T-helper 1 cell treated with Interleukin-12 subunit alpha and Interleukin-12 subunit beta and Interleukin-4 antibody, amounts not matched to agents 30 ng/mL and 1 ng/mL, for 36 hours (primary cell): ENCODE data around the gene ABTB2. TPM values are rescaled to one million over a fixed set of nuclear protein-coding genes. Genes with fewer than 3 reads are reported as not detected.

ENCODE experiments used
- intact Hi-C: fragments of 100-400 bp; cut with micrococcal nuclease; formaldehyde crosslinking; loops from one replicate; pipeline ENCODE4 v1.15.1; 2024
- total RNA-seq: library from RNA; stranded (reverse); gene quantifications from 2 replicates; pipeline ENCODE4 v1.2.3, GENCODE V29; 2022

ABTB2 gene
- total RNA-seq, 1 donor from 2014 or later = 8.3 TPM

DNA sequence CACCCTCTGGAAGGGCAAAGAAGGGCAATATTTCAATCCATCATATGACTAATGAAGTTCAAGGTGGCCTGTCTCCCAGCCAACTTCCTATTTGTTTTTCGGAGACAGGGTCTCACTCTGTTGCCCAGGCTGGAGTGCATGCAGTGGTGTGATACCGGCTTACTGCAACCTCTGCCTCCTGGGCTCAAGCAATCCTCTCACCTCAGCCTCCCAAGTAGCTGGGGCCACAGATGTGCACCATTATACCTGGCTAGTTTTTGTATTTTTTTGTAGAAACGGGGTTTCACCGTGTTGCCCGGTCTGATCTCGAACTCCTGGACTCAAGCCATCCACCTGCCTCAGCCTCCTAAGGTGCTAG lies 13.4 kb downstream of the ABTB2 start:
- intact Hi-C loops = no loop called here

DNA sequence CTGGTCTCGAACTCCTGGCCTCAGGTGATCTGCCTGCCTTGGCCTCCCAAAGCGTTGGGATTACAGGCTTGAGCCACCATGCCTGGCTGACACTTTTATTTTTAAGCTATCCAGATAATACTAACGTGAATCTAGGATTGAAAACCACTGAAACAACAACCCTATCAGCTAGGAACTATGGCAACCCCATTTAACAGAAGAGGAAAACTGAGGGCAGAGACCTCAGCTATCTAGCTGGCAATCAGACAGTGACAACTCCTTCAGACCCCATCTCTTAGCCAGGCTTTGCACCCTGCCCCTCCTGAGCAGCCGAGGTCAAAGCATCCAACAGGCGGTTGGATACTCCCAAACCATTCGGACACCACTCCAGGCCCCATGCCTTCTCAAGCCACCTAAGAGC lies 14.1 kb downstream of the ABTB2 start:
- intact Hi-C loops = no loop called here

DNA sequence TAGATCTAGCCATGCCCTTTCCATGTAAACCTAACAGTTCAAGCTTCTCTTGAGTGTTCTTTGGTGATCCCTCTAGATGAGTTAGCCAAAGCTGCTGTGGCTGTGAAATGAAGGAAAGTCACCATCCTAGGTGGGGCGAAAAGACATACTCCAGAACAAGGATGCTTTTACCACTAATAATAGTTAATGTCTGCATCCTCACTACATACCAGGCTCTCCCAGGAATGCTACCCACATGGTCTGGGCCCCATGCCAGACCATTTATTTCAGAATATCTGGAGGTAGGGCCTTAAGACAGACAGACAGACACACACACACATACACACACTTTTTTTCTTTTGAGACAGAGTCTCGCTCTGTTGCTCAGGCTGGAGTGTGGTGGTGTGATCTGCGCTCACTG lies 14.7 kb downstream of the ABTB2 start:
- intact Hi-C loops = no loop called here

DNA sequence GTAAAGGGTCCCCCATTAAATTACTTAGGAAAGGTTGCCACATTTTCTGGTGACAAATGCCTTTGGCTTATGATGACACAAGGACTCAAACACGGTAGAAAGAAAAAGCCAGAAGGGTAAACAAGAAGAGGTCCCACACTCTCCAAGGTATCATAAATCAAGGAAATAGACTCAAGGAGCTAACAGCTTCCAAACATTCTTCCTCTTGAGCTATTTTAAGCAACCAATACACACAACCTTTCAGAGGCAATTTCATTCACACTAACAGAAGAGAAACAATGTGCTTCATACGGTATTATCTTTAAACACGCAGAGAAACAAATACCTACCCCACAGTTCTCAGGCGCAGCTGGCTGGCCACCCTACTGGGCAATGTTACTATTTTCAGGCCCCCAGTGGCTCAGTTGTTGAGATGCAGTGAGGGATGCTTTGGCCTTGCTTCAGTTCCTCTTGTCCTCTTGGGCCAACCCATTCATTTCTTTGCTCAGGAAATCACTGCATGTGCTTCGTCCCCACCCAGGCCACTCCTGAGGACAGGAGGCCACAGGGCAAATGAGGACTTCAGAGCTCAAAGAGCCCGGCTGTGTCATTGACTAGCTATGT lies 15.8 kb downstream of the ABTB2 start:
- intact Hi-C loops = no loop called here

DNA sequence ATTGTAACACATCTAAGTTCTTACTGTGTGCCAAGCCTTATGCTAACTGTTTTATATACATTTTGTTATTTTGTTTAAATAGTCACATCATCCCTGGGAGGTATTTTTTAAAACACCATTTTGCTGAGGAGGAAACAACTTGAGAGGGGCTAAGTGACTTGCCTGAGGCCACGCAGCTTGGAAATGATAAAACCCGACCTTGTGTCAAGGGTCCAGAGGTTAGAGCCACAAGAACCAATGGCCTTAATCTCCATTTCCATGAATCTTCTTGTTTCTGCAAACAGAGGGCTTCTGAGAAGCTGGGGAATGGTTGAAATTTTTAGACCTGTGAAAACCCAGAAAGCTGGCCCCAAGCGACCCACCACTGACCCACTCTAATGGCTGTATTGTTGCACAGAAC lies 16.7 kb downstream of the ABTB2 start:
- intact Hi-C loops = no loop called here

DNA sequence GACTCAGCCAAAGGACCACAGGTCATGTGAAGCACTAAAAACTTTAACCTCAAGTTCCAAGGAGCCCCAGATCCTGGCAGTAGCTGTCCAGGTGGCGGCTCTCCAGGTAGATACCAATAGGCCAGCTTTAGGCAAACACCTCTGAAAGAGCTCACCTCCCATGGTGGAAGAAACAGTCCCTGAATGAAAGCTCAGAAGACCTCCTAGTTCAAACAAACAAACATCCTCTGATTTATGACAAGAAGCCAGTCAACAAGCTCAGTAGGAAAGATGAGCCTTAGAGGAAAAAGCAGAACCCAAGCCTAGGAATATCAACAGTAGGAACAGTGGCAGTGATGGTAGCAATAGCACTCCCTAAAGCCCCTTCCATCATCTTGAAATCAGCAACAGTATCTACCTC lies 17.2 kb downstream of the ABTB2 start:
- intact Hi-C loops = no loop called here

DNA sequence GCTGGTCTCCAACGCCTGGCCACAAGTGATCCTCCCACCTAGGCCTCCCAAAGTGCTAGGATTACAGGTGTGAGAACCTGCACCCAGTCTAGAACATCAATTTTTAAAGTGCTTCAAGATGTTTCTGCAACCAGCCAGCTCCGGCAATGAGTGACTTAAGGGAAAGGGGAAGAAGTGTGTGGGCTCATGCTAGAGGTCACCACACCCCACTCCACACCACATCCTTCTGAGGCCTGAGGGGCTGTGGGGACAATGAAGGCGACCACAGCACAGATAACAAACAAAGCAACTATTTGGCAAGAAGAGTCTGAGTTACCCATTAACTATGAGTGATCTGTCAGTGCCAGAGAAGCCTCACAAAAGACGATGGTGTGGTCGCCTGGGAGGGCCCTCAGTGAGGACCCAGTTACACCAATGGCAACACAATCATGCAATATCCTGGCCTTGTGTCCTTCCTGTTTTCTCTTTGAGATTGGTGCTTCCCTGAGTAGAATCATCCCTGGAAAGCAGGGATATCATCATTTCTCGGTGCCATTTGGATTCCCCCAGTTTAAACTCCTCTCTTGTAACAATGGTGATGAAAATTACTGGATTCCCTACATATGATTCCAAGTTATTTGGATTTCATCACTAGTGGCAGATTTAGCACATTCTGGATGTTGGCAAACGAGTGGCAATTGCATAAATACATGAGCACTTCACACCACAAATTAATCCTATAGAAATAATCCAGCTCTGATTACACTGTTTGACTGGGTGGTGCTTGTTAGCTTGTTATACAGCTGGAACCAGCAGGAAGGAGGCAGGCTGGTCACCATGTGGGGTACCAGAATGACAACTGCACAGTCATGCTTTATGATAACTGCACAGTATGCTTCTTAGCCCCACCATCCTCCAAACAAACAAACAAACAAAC lies 18.4 kb downstream of the ABTB2 start:
- intact Hi-C loops = no loop called here

DNA sequence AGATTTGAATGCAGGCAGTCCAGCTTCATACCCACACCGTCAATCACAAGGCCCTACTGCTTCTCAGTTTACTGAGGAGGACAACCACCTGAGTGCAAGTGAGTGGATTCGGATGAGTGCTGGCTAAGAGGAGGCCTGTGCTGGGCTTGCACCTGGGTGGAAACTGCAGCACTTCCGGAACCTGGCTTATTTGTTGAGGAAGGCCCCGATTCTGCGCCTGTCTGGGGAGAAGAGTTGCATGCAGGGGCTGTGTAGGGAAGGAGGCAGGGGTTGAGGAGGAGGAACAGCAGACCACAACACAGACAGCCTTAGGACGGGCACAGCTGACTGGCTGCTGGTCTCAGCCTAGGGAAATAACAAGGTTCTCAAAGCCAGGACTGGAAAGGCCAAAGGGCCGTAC lies 20.8 kb downstream of the ABTB2 start:
- intact Hi-C loops = no loop called here

DNA sequence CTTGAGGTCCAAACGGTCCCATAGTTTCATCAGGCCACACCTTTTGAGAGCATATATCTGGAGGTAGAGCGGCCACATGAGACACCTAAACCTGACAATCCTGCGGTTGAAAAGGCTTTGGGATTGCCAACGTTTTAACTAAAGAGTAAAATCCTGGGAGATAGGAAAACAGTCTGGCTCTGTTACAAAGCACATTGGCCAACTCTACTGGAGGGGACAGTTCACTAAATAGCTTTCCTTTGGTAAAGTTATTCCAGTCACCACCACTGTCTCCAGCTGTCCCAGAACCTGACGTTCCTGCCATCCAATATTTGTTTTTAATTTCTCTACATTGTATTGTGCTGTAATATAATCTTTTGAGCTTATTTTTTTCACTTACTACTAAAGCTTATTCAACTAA lies 22.0 kb downstream of the ABTB2 start:
- intact Hi-C loops = no loop called here

DNA sequence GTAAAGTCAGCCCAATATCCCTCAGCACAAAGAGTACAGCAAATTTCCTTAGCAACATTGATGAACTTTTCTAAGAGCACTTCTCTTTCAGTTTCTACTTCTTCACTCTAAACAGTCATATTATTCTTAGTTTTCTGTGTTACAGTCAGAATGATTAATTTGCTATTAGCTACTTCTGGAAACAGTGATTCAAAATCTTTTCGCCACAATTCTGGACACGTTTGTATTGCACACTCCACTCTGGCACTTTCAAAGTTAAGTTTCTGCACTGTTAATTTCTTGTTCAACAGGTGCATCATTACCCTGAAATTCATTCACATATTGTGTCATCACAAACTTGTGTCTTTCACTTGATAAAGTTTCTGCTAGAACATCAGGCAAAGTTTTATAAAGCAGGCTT lies 22.5 kb downstream of the ABTB2 start:
- intact Hi-C loops = no loop called here

DNA sequence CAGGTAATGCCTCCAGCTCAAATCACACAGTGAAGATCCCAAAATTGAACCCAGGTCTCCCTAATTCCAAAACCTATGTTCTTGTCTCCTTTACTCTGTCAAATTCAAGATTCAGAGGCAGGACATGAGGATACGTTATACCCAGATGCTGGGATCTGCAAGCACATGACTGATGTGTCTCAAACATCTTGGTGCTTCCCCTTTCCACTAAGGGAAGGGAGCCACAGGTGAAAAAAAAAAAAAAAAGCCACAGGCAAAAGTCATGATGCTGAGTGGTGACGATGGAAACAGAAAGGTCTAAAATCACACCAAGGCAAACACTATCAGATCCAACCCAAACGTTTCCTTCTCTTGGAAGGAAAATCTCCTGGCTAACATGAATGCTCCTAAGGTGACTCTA lies 24.0 kb downstream of the ABTB2 start:
- intact Hi-C loops = no loop called here

DNA sequence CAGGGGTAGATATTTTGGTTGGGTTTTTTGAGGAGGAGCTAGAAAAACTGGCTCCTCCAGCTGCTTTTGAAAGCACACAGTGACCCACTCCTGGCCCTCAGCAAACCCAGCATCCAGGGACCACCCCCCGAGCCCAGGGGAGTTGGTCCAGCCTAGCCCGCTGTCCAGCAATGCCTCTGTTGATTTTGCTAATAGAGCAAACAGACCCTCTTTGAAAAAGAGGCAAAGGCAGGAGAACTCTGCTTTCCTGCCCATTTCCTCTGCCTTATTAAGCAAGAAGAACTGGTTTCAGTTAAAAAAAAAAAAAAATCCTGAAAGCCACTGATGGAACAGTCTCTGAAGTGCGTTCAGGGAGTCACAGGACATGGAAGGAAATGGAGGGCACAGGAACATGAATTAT lies 25.3 kb downstream of the ABTB2 start:
- intact Hi-C loops = no loop called here

DNA sequence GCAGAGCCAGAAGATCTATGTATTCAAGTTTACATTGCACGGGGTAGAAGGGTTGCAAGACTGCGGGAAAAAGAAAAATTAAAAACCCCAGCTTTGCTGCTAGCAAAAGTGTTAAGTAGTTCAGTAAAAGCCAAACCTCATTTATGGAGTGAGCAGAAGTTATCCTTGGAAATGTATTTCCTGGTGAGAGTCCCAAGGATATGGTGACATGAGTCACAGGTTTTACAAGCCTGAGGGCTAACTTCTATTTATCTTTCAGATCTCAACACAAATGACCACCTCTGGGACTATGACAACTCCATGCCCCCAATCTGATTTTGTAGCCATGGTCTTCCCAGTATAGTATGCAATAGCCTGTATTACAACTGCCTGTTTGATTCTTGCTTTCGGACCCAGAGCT lies 26.1 kb downstream of the ABTB2 start:
- intact Hi-C loops = no loop called here

DNA sequence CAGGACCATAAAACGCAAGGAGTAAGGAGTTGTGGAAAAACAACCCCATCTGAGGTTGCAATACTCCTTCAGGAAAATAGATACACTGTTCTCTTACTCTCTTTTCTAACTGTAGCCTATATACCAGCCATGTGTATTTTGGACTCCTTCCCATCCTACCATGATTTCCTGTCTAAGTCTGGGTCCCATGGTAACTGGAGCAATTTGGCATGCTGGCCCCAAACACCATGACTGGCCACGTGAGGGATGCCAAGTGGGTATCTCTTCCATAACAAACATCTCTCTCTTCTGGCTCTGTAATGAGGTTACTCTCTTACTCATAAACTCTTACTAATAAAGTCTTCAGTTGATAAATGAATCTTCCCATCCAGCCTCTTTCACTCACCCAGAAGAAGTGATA lies 26.5 kb downstream of the ABTB2 start:
- intact Hi-C loops = no loop called here

DNA sequence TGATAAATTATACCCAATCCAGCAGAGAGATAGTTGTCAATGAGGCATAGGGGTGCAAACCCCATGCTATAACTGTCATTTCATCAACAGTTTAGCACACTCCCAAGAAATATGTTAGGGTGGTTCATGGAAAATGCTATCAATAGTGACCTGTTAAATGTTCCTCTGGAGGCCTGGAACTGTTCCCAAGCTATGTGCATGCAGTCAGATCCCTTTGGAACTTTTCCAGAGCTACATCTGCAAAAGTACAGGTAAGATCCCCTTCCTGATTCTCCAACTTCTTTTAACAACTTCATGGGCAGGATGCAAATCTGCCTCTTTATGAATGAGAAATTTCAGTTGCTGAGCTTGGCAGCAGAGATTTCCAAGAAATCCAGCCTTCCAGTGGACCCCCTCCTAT lies 27.2 kb downstream of the ABTB2 start:
- intact Hi-C loops = no loop called here

DNA sequence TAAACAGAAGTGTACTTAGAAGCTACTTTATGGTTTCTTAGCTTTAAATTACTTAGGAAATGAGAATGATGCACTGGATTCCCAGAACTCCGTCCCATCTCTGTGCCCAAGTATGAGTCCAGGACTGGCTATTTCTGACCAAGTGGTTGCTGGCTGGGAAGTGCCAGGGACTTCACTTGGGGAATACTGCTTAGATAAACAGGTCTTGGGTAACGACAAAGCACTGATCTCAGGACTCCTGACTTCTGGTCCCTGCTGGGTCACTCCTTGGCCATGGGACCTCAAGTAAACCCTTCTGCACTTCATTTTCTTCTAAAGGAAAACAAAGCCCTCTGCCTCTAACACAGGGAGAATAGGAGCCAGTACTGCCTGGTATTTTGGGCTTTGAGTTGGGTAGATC lies 27.9 kb downstream of the ABTB2 start:
- intact Hi-C loops = no loop called here

DNA sequence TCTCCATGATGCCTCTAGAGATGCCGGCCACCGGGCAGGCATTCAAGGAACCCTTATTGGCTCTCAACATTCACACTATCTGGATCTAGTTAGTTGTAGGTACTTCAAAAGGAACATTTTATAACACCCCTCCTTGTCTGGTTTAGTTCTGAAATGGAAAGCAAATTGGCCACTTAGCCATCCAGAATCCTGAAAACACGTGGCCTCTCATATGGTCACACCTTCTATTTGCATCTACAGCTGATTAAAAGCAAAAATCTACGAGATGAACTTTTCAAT lies 29.2 kb downstream of the ABTB2 start:
- intact Hi-C loops = no loop called here

DNA sequence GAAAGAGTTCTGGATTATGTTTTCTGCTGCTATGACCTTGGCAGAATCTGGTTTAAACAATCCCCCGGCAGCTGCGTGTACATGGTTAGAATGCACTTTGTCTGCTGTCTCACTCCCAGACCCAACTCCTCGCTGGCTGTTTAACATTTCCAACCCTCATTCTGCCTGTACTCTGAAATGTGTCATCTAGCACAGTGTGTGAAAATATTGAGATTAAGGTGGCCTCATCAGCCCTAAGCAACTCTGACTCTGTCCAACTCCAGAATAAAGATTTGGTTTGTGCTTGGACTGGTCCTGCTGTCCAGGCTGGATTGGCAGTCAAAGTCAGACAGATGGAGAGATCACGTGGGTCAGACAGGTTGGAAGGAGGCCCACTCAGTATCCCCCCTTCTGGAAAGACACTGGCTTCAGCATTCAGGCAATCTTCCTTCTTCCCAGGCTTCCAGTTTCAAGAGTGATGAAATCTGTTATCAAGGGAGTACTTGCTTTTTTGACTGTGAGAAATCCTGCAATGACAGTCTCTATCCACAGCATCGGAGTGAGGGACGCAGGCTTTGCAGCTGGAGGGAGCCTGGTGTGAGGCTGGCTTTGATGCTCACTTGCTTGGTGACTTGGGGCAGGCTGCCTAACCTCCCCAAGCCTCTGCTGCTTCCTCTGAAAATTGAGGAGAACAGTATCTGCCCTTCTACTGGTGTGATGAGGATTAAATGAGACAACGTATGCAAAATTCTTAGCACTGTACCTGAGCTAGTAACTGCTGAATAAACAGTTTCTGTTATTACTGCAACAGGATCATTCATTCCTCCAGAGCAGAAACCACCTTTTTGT lies 29.8 kb downstream of the ABTB2 start:
- intact Hi-C loops = no loop called here

DNA sequence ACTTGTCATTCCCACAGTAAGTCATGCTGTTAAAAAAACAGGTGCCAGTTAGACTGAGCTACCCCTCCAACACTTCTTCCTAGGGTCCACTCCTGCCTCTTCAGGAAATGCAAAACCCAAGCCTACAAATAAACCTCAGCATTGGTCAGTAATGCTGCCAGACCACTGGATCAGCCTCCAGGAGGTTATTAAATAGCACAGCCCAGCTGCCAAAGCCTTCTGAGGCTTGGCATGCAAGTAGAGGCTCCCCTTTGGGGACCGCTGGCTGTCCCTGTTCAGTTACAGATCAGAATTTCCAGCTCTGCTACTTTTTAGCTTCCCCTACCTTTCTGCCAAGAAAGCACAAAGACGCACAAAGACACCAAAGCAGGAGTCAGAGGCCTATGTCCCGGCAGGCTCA lies 33.3 kb downstream of the ABTB2 start:
- intact Hi-C loops = no loop called here

DNA sequence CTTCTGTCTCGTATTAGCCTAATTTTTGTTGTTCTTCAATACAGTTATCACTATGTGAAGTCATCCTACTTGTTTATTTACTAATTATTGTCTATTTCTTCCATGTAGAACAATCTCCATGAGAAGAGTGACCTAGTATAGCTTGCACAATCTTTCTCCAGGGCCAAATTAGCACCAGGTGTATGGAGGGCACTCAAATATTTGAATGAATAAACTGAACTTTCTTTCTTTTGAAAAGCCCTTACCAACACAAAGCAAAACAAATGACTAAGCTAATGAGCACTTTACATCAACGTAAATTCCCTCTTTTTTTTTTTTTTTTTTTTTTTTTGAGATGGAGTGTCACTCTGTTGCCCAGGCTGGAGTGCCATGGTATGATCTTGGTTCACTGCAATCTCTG lies 34.2 kb downstream of the ABTB2 start:
- intact Hi-C loops = no loop called here

DNA sequence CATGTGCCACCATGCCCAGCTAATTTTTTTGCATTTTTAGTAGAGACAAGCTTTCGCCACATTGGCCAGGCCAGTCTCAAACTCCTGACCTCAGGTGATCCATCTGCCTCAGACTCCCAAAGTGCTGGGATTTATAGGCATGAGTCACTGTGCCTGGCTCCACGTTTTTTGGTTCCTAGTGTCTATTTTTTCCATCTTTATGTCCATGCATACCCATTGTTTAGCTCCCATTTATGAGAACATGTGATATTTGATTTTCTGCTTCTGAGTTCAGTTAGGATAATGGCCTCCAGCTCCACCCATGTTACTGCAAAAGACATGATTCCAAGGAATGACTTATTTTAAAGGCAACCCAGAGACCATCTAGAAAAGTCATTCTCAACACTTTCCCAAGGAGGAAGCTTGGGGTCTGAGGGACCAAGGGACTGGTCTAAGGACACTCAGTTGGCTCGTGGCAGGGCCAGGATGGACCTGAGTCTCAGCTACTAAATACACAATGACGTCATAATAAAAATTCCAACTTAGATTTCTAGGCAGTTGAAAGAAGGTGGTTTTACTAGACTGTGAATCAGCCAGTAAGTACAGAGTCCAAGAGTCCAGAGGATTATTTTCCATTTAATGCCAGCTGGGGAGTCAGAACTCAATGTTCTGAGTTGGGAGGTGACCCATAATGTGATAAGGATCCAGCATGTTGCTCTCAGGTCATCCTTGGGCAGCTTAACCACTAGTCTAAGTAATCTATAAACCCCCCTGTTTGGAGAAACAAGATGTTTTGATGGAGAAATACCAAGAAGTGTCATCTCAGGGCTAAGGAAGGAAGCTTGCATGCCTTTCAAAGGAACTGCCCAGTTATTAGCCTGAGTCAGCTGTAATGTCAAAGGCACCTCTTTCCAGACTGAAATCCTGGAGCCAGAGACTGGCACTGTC lies 39.4 kb downstream of the ABTB2 start:
- intact Hi-C loops = no loop called here

DNA sequence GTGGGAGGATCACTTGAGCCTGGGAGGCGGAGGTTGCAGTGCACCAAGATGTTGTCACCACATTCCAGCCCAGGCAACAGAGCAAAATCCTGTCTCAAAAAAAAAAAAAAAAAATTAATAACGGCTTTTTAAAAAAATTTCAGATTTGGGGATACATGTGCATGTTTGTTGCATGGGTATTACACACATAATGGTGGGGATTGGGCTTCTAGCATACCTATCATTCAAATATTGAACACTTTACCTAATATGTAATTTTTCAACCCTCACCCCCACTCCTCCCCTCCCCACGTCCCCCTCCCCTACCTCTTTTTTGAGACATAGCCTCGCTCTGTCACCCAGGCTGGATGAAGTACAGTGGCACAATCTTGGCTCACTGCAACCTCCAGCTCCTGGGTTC lies 40.1 kb downstream of the ABTB2 start:
- intact Hi-C loops = no loop called here
